Measurements from ENCODE around the gene EPC2.

- TF ChIP-seq POLR2A (IDR thresholded peaks at IDR 0.05; ENCODE audit: low read depth, low read length) (no peak), POLR2AphosphoS5 (IDR thresholded peaks at IDR 0.05; ENCODE audit: low read depth, low read length) (no peak), TAF1 (IDR thresholded peaks at IDR 0.05; ENCODE audit: low read depth, low read length) (no peak), PAX5 (IDR thresholded peaks at IDR 0.05; ENCODE audit: insufficient read depth, low read length, severe bottlenecking) (no peak), SPI1 (IDR thresholded peaks at IDR 0.05; ENCODE audit: low read depth, low read length) (no peak)
These were observed 150.0 kb downstream of the EPC2 start for GRCh38 chr2:148794558-148794957.
